RWPE2 (cell line): ENCODE results near the gene PPP4R1.

Source experiments
- ATAC-seq: fragments of 200-7000 bp; cut with Tn5 transposase; 3 replicates; pipeline ENCODE4 v1.9.1; 2021; ENCODE audit warnings: low read depth
- DNase-seq: peaks from one replicate; pipeline ENCODE4 v3.0.0-alpha.2; 2020; ENCODE audit warnings: low spot score
- H3K27ac ChIP-seq: fragments of 450-650 bp; 2 replicates; pipeline ENCODE4 v1.5.1; 2017; ENCODE audit warnings: mild to moderate bottlenecking; ENCODE audit not compliant: poor library complexity, severe bottlenecking
- H3K27me3 ChIP-seq: fragments of 250-450 bp; sonication (Bioruptor Pico); 2 replicates; pipeline ENCODE4 v1.5.1; 2021; ENCODE audit warnings: mild to moderate bottlenecking, moderate library complexity; ENCODE audit not compliant: insufficient read depth, poor library complexity, severe bottlenecking
- H3K36me3 ChIP-seq: fragments of 250-450 bp; sonication (Bioruptor Pico); 2 replicates; pipeline ENCODE4 v1.5.1; 2020; ENCODE audit warnings: low read depth, mild to moderate bottlenecking, moderate library complexity
- H3K4me1 ChIP-seq: fragments of 250-450 bp; sonication (Bioruptor Pico); 2 replicates; pipeline ENCODE4 v1.5.1; 2021; ENCODE audit warnings: mild to moderate bottlenecking, moderate library complexity; ENCODE audit not compliant: insufficient read depth, poor library complexity, severe bottlenecking
- H3K4me3 ChIP-seq: fragments of 250-450 bp; sonication (Bioruptor Pico); 2 replicates; pipeline ENCODE4 v1.5.1; 2021; ENCODE audit warnings: mild to moderate bottlenecking, moderate library complexity; ENCODE audit not compliant: severe bottlenecking
- H3K9me3 ChIP-seq: fragments of 250-450 bp; sonication (Bioruptor Pico); 2 replicates; pipeline ENCODE4 v1.5.1; 2021; ENCODE audit warnings: mild to moderate bottlenecking, moderate library complexity; ENCODE audit not compliant: severe bottlenecking
- CTCF ChIP-seq: fragments of 450-650 bp; IDR thresholded peaks from one replicate; pipeline ENCODE4 v1.5.1; 2017; ENCODE audit warnings: mild to moderate bottlenecking, moderate library complexity; ENCODE audit not compliant: poor library complexity, severe bottlenecking

Gene PPP4R1

GRCh38 chr18:9658087-9658641, 43.8 kb upstream of the PPP4R1 start:
- no peak for TF ChIP-seq CTCF
- peak; percentile 92 for DNase-seq
- no peak overlapping the region for H3K4me3 ChIP-seq
- no peaks in the 10 kb centered on the region for H3K9me3 ChIP-seq
- no peaks in the 10 kb centered on the region for H3K27me3 ChIP-seq
- H3K36me3 ChIP-seq = no peaks in the 10 kb centered on the region
- H3K4me1 ChIP-seq = peaks cover 41% of the 10 kb centered on the region
- ATAC-seq = peak; percentile 90
- H3K27ac ChIP-seq = peak overlapping the region; percentile 99

- H3K27me3 ChIP-seq = no peaks in the 10 kb centered on the region
- no peak for ATAC-seq
- H3K4me3 ChIP-seq = no peak overlapping the region
- peaks cover 38% of the 10 kb centered on the region for H3K4me1 ChIP-seq
- no peaks in the 10 kb centered on the region for H3K9me3 ChIP-seq
- no peak for DNase-seq
- TF ChIP-seq CTCF = no peak
- peak overlapping the region; percentile 99 for H3K27ac ChIP-seq
- no peaks in the 10 kb centered on the region for H3K36me3 ChIP-seq
Observed at GRCh38 chr18:9655232-9655767, 40.9 kb upstream of the PPP4R1 start.

- no peaks in the 10 kb centered on the region for H3K27me3 ChIP-seq
- H3K27ac ChIP-seq = peak overlapping the region; percentile 99
- no peaks in the 10 kb centered on the region for H3K36me3 ChIP-seq
- no peak for ATAC-seq
- H3K9me3 ChIP-seq = no peaks in the 10 kb centered on the region
- H3K4me3 ChIP-seq = no peak overlapping the region
- no peak for TF ChIP-seq CTCF
- H3K4me1 ChIP-seq = peaks cover 41% of the 10 kb centered on the region
- no peak for DNase-seq
Observed at GRCh38 chr18:9653390-9653789, 39.0 kb upstream of the PPP4R1 start.

GRCh38 chr18:9649164-9649540, 34.8 kb upstream of the PPP4R1 start:
- no peak for TF ChIP-seq CTCF
- H3K4me3 ChIP-seq = no peak overlapping the region
- H3K27me3 ChIP-seq = no peaks in the 10 kb centered on the region
- DNase-seq (no peak), ATAC-seq (no peak)
- H3K4me1 ChIP-seq = peaks cover 33% of the 10 kb centered on the region
- H3K9me3 ChIP-seq = no peaks in the 10 kb centered on the region
- H3K36me3 ChIP-seq = no peaks in the 10 kb centered on the region
- peak overlapping the region; percentile 93 for H3K27ac ChIP-seq

GRCh38 chr18:9648431-9649163, 34.2 kb upstream of the PPP4R1 start:
- Histone ChIP-seq H3K9me3 (no peaks in the 10 kb centered on the region), H3K27ac (peak overlapping the region; percentile 93), H3K27me3 (no peaks in the 10 kb centered on the region), H3K4me3 (no peak overlapping the region), H3K36me3 (no peaks in the 10 kb centered on the region), H3K4me1 (peaks cover 38% of the 10 kb centered on the region)
- no peak for DNase-seq
- TF ChIP-seq CTCF = no peak
- ATAC-seq = peak; percentile 78
